Measurements from ENCODE around the gene DPY19L1. TPM values are rescaled to one million over a fixed set of nuclear protein-coding genes. Genes with fewer than 3 reads are reported as not detected.
"Not testable (repeated sequence)": the region's sequence is repeated elsewhere in the genome, so short reads cannot be mapped to it uniquely, and the experiment has no call there.

The DPY19L1 gene
- total RNA-seq, 1 experiment from 2014 or later = 46.8 TPM

DNA sequence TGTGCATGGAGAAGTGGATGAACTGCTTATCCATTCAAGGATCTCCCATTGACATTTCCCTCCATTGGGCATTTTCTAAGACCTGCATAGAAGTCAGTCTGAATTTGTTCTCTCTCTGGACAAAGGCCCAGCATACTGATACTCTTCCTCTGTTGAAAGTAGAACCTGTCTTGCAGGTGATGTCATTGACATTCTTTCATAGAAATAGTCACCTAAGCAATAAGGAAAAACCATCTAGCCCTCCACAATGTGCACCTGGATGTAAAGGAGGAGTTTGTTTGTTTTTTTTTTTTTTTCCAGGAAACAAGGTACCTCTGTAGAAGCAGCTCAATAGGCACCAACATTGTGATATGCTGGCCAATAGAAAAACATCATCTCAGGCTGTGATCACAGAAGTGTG lies 150.4 kb downstream of the DPY19L1 start:
- BruUV-seq (replicated peaks) = no TSS peak
- DNase-seq (ENCODE audit: low spot score) = no peak
- Histone ChIP-seq H3K9me3 (ENCODE audit: low read depth, low read length, poor library complexity, severe bottlenecking) (peaks cover 4% of the 10 kb centered on the region), H3K27me3 (replicated peaks; ENCODE audit: insufficient read depth, low read depth, low read length, poor library complexity) (no peaks in the 10 kb centered on the region), H3K27ac (ENCODE audit: low read depth, low read length, poor library complexity, severe bottlenecking) (no peak overlapping the region), H3K4me3 (ENCODE audit: low read depth, low read length, poor library complexity, severe bottlenecking) (no peak overlapping the region), H3K4me1 (ENCODE audit: insufficient read depth, low read length, poor library complexity, severe bottlenecking) (no peaks in the 10 kb centered on the region), H3K36me3 (ENCODE audit: insufficient read depth, low read length, poor library complexity, severe bottlenecking) (no peaks in the 10 kb centered on the region)
- TF ChIP-seq, protein P1, sequence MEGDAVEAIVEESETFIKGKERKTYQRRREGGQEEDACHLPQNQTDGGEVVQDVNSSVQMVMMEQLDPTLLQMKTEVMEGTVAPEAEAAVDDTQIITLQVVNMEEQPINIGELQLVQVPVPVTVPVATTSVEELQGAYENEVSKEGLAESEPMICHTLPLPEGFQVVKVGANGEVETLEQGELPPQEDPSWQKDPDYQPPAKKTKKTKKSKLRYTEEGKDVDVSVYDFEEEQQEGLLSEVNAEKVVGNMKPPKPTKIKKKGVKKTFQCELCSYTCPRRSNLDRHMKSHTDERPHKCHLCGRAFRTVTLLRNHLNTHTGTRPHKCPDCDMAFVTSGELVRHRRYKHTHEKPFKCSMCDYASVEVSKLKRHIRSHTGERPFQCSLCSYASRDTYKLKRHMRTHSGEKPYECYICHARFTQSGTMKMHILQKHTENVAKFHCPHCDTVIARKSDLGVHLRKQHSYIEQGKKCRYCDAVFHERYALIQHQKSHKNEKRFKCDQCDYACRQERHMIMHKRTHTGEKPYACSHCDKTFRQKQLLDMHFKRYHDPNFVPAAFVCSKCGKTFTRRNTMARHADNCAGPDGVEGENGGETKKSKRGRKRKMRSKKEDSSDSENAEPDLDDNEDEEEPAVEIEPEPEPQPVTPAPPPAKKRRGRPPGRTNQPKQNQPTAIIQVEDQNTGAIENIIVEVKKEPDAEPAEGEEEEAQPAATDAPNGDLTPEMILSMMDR (conservative IDR thresholded peaks at IDR 0.05; ENCODE audit: low read depth, low read length) = no peak
- no peak for TF ChIP-seq EZH2 (IDR thresholded peaks at IDR 0.05; ENCODE audit: borderline replicate concordance, low read depth, low read length, poor library complexity, severe bottlenecking)
- ChIA-PET CTCF (interaction anchor here (0.6 kb wide), 1 partner anchor 397 kb away, joined by 7 read pairs; no protein-coding TSS in a partner anchor), POLR2A (ENCODE audit: low non-redundant PET) (no interaction called here)
- intact Hi-C loops (cut with micrococcal nuclease; ENCODE audit: unreplicated experiment) = no loop called here

DNA sequence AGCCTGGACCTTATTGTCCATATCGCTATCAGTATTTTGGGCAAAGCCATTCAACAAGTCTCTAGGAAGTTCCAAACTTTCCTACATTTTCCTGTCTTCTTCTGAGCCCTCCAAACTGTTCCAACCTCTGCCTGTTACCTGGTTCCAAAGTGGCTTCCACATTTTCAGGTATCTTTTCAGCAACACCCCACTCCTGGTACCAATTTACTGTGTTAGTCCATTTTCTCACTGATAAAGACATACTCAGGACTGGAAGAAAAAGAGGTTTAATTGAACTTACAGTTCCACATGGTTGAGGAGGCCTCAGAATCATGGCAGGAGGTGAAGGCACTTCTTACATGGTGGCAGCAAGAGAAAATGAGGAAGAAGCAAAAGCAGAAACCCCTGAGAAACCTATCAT lies 153.4 kb downstream of the DPY19L1 start:
- H3K36me3 ChIP-seq (ENCODE audit: insufficient read depth, low read length, poor library complexity, severe bottlenecking); intact Hi-C loops (cut with micrococcal nuclease; ENCODE audit: unreplicated experiment); H3K27me3 ChIP-seq (replicated peaks; ENCODE audit: insufficient read depth, low read depth, low read length, poor library complexity); H3K4me3 ChIP-seq (ENCODE audit: low read depth, low read length, poor library complexity, severe bottlenecking); BruUV-seq (replicated peaks); H3K4me1 ChIP-seq (ENCODE audit: insufficient read depth, low read length, poor library complexity, severe bottlenecking); CTCF ChIA-PET; POLR2A ChIA-PET (ENCODE audit: low non-redundant PET); H3K27ac ChIP-seq (ENCODE audit: low read depth, low read length, poor library complexity, severe bottlenecking); DNase-seq (ENCODE audit: low spot score); H3K9me3 ChIP-seq (ENCODE audit: low read depth, low read length, poor library complexity, severe bottlenecking): not testable (repeated sequence)

DNA sequence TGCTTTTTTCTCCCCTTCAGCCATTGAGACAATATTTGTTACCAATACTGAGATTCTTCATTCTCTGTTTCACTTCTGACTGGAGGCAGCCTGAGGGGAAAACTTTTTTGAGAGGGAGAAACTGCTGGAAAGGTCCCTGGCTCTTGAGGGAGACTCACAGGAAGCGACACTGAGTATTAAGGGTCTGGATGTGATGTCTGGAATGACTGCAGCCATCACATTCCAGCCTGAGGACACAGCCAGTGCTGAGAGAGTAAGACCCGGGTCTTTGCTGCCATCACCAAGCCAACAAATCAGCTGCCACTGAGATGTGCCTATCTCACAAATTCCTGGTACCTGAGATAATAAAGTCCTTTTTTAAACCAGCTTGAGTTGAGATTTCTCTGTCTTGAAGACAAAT lies 157.4 kb downstream of the DPY19L1 start:
- DNase-seq (ENCODE audit: low spot score) = no peak
- ChIA-PET POLR2A (ENCODE audit: low non-redundant PET) (no interaction called here), CTCF (no interaction called here)
- Histone ChIP-seq H3K4me3 (ENCODE audit: low read depth, low read length, poor library complexity, severe bottlenecking) (no peak overlapping the region), H3K4me1 (ENCODE audit: insufficient read depth, low read length, poor library complexity, severe bottlenecking) (no peaks in the 10 kb centered on the region), H3K27me3 (replicated peaks; ENCODE audit: insufficient read depth, low read depth, low read length, poor library complexity) (no peaks in the 10 kb centered on the region), H3K27ac (ENCODE audit: low read depth, low read length, poor library complexity, severe bottlenecking) (no peak overlapping the region), H3K36me3 (ENCODE audit: insufficient read depth, low read length, poor library complexity, severe bottlenecking) (no peaks in the 10 kb centered on the region), H3K9me3 (ENCODE audit: low read depth, low read length, poor library complexity, severe bottlenecking) (peaks cover 4% of the 10 kb centered on the region)
- BruUV-seq (replicated peaks) = no TSS peak
- no peak for TF ChIP-seq EZH2 (IDR thresholded peaks at IDR 0.05; ENCODE audit: borderline replicate concordance, low read depth, low read length, poor library complexity, severe bottlenecking)
- TF ChIP-seq, protein P1 (conservative IDR thresholded peaks at IDR 0.05; ENCODE audit: low read depth, low read length) = no peak
- intact Hi-C loops (cut with micrococcal nuclease; ENCODE audit: unreplicated experiment) = no loop called here

DNA sequence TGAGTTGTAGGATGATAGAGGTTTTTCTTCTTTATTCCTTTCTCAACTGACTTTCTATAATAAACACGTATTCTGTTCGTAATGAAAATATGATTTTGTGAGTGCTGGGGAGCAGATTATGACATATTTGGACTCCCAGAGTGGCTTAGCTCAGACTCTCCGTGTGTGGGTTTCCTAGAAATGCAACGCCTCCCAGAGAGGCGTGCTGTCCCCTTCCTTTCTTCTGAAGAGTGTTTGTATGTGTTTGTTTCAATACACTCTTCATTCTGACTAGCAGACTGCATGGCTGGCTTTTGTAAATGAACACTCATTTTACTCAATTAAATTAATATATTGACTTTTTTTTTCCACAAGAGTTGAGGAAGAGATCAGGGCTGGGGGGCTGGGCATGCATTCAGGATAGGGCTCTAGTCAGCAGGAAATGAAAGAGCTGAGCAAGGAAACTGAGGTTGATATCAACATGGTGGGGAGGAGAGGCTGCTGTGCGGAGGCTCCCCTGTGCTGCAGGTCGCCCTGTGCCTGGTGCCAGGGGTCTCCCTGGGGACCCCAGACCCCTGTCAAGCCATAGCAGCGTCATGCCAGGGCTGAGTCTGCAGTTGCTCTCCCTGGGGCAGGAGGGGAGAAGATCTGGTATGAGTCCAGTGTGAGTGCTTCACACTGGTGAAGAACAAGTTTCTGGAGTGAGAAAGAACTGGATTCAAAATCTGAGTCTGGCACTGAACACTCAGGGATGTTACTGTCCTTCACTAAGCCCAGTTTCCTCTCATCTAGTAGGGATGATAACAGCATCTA lies 158.1 kb downstream of the DPY19L1 start:
- H3K27me3 ChIP-seq (replicated peaks; ENCODE audit: insufficient read depth, low read depth, low read length, poor library complexity); DNase-seq (ENCODE audit: low spot score); CTCF ChIA-PET: not testable (repeated sequence)

More for the DNA sequence above, 158.1 kb downstream of the DPY19L1 start:
- H3K27ac ChIP-seq (ENCODE audit: low read depth, low read length, poor library complexity, severe bottlenecking); H3K36me3 ChIP-seq (ENCODE audit: insufficient read depth, low read length, poor library complexity, severe bottlenecking); POLR2A ChIA-PET (ENCODE audit: low non-redundant PET); H3K4me1 ChIP-seq (ENCODE audit: insufficient read depth, low read length, poor library complexity, severe bottlenecking); intact Hi-C loops (cut with micrococcal nuclease; ENCODE audit: unreplicated experiment); H3K9me3 ChIP-seq (ENCODE audit: low read depth, low read length, poor library complexity, severe bottlenecking); BruUV-seq (replicated peaks); H3K4me3 ChIP-seq (ENCODE audit: low read depth, low read length, poor library complexity, severe bottlenecking): not testable (repeated sequence)

Small RNA genes within 50 kb of the gene (microRNA-seq; reads per million reads assigned to microRNA genes)
- gene MIR548N = 9.2 reads per million, percentile 28 among the genes with 10 or more reads in this experiment

Other genes starting within 250 kb of the DPY19L1 start
- 1.8 TPM in 2 replicates for gene TBX20, start 216.6 kb upstream of the DPY19L1 start, total RNA-seq (2021)

All from A673 (cell line).